T-helper 1 cell (primary cell): ENCODE measurements around the gene SH3TC1.
A peak's percentile ranks its signal among the peaks of the same experiment; 100 is the strongest.

Experiments
- DNase-seq, 5 donors: peaks; one replicate each; pipeline ENCODE4 v3.0.0-alpha.2; 2012 to 2020

The SH3TC1 gene

GRCh38 chr4:8200302-8200975 lies 1.3 kb downstream of the SH3TC1 start:
- peak in 2 of 5 donors; percentile 25 to 58 for DNase-seq

- peak in 1 of 5 donors; percentile 71 for DNase-seq
Observed at GRCh38 chr4:8201321-8201781, 2.3 kb downstream of the SH3TC1 start.

GRCh38 chr4:8202108-8203051 lies 3.3 kb downstream of the SH3TC1 start:
- no peak for DNase-seq

- DNase-seq, result no peak
Observed at GRCh38 chr4:8203052-8203401, 3.9 kb downstream of the SH3TC1 start.

- no peak for DNase-seq
Observed at GRCh38 chr4:8203817-8204216, 4.7 kb downstream of the SH3TC1 start.

- no peak for DNase-seq
Observed at GRCh38 chr4:8204576-8205227, 5.6 kb downstream of the SH3TC1 start.

- no peak for DNase-seq
Observed at GRCh38 chr4:8205241-8205707, 6.2 kb downstream of the SH3TC1 start.

- DNase-seq, result no peak
Observed at GRCh38 chr4:8205749-8206611, 6.9 kb downstream of the SH3TC1 start.

- no peak for DNase-seq
Observed at GRCh38 chr4:8207314-8207713, 8.2 kb downstream of the SH3TC1 start.

GRCh38 chr4:8208565-8208964 lies 9.5 kb downstream of the SH3TC1 start:
- no peak for DNase-seq

- no peak for DNase-seq
Observed at GRCh38 chr4:8209181-8209874, 10.2 kb downstream of the SH3TC1 start.

- DNase-seq, result no peak
Observed at GRCh38 chr4:8210010-8210409, 10.9 kb downstream of the SH3TC1 start.

- DNase-seq, result no peak
Observed at GRCh38 chr4:8210616-8211015, 11.5 kb downstream of the SH3TC1 start.

GRCh38 chr4:8211251-8211650 lies 12.2 kb downstream of the SH3TC1 start:
- no peak for DNase-seq

GRCh38 chr4:8211737-8212581 lies 12.9 kb downstream of the SH3TC1 start:
- no peak for DNase-seq

GRCh38 chr4:8212622-8213021 lies 13.5 kb downstream of the SH3TC1 start:
- DNase-seq, result no peak

GRCh38 chr4:8213121-8213520 lies 14.0 kb downstream of the SH3TC1 start:
- DNase-seq, result no peak

- no peak for DNase-seq
Observed at GRCh38 chr4:8214136-8214535, 15.0 kb downstream of the SH3TC1 start.

GRCh38 chr4:8215001-8215427 lies 15.9 kb downstream of the SH3TC1 start:
- DNase-seq, result no peak

GRCh38 chr4:8215641-8216442 lies 16.8 kb downstream of the SH3TC1 start:
- DNase-seq, result no peak
